GM12878 (cell line): ENCODE data around the gene NELL1. TPM values are rescaled to one million over a fixed set of nuclear protein-coding genes. Genes with fewer than 3 reads are reported as not detected.

Experiments used
- ATAC-seq: fragments of 200-7000 bp; cut with Tn5 transposase; 3 replicates; pipeline ENCODE4 v1.9.1; 2020; ENCODE audit warnings: mild to moderate bottlenecking, moderate library complexity
- BruUV-seq: library from RNA; stranded (reverse); fragments of 400-500 nt; replicated peaks from 2 replicates; lab custom pipeline; 2021; lab: Mats Ljungman, UMichigan
- CTCF ChIA-PET: fragments of 300-600 bp; sonication (Branson Sonifier 250); formaldehyde crosslinking; extraction: SDS; loops from one replicate; lab custom pipeline; 2021; ENCODE audit warnings: inconsistent platforms; lab: Yijun Ruan, JAX
- POLR2A ChIA-PET: fragments of 350-600 bp; formaldehyde crosslinking; extraction: SDS; loops from one replicate; lab custom pipeline; 2021; ENCODE audit warnings: inconsistent platforms; lab: Charles Lee
- RAD21 ChIA-PET: fragments of 300-600 bp; sonication (Branson Sonifier 250); formaldehyde crosslinking; loops from one replicate; lab custom pipeline; 2023; ENCODE audit warnings: antibody characterized with exemption; ENCODE audit not compliant: unreplicated experiment; lab: Charles Lee
- SMC1A ChIA-PET: fragments of 300-600 bp; sonication (Branson Sonifier 250); formaldehyde crosslinking; loops from one replicate; lab custom pipeline; 2023; ENCODE audit not compliant: unreplicated experiment, uncharacterized antibody; lab: Charles Lee
- DNase-seq: peaks from one replicate; pipeline ENCODE4 v3.0.0-alpha.2; 2011; ENCODE audit warnings: low read depth, low spot score
- FAIRE-seq: peaks from 3 replicates; lab custom pipeline; 2011; peaks lifted over from hg19 to GRCh38; lab: Jason Lieb, UNC
- H2AFZ ChIP-seq: 2 replicates; pipeline ENCODE4 v1.6.0; 2011; ENCODE audit warnings: low read depth, low read length, control low read depth; ENCODE audit not compliant: control insufficient read depth
- H3K27ac ChIP-seq: 2 replicates; pipeline ENCODE4 v1.5.1; 2011; ENCODE audit warnings: control low read depth; ENCODE audit not compliant: control insufficient read depth, insufficient read depth
- H3K27me3 ChIP-seq, 2 experiments: replicated peaks in 1 of 2; 2 replicates each; pipeline versions ENCODE4 v1.6.0 to v1.6.1; 2011; ENCODE audit warnings: low read length in 1 of 2; ENCODE audit not compliant: control insufficient read depth in 2 of 2, insufficient read depth in 2 of 2
- H3K36me3 ChIP-seq, 2 experiments: 2 replicates each; pipeline ENCODE4 v1.5.1; 2011; ENCODE audit warnings: low read length in 1 of 2; ENCODE audit not compliant: control insufficient read depth in 2 of 2, insufficient read depth in 2 of 2
- H3K4me1 ChIP-seq: 2 replicates; pipeline ENCODE4 v1.6.1; 2011; ENCODE audit warnings: mild to moderate bottlenecking, low read length, moderate library complexity, mixed read lengths; ENCODE audit not compliant: control insufficient read depth, insufficient read depth
- H3K4me2 ChIP-seq: 2 replicates; pipeline ENCODE4 v1.6.0; 2011; ENCODE audit warnings: control low read depth; ENCODE audit not compliant: control insufficient read depth, insufficient read depth
- H3K4me3 ChIP-seq: fragments of 200-600 bp; sonication (generic); 2 replicates; pipeline ENCODE4 v1.5.1; 2016
- H3K79me2 ChIP-seq: 2 replicates; pipeline ENCODE4 v1.6.0; 2011; ENCODE audit warnings: low read length; ENCODE audit not compliant: control insufficient read depth, insufficient read depth
- H3K9ac ChIP-seq: 2 replicates; pipeline ENCODE4 v1.8.0; 2011; ENCODE audit warnings: low read length, control low read depth, mixed read lengths; ENCODE audit not compliant: control insufficient read depth, insufficient read depth
- H3K9me3 ChIP-seq: replicated peaks from 3 replicates; pipeline ENCODE4 v1.5.1; 2011; ENCODE audit warnings: mild to moderate bottlenecking, low read length; ENCODE audit not compliant: control insufficient read depth, insufficient read depth
- H4K20me1 ChIP-seq: 2 replicates; pipeline ENCODE4 v1.6.0; 2011; ENCODE audit not compliant: control insufficient read depth, insufficient read depth
- BCL11A ChIP-seq: IDR thresholded peaks from 2 replicates; pipeline ENCODE4 v1.6.1; 2011; ENCODE audit warnings: low read depth, low read length
- CREM ChIP-seq: IDR thresholded peaks from 2 replicates; pipeline ENCODE4 v1.6.1; 2014; ENCODE audit warnings: antibody characterized with exemption, low read depth
- FOXK2 ChIP-seq: fragments of 450-650 bp; IDR thresholded peaks from 2 replicates; pipeline ENCODE4 v1.6.1; 2017; ENCODE audit warnings: mild to moderate bottlenecking, moderate library complexity
- GABPA ChIP-seq: IDR thresholded peaks from 2 replicates; pipeline ENCODE4 v1.6.1; 2014; ENCODE audit warnings: antibody characterized with exemption, low read depth, mild to moderate bottlenecking, inconsistent platforms
- MEF2B ChIP-seq: fragments of 450-650 bp; IDR thresholded peaks from 2 replicates; pipeline ENCODE4 v1.6.1; 2018; ENCODE audit warnings: mild to moderate bottlenecking, moderate library complexity; ENCODE audit not compliant: partially characterized antibody, poor library complexity, severe bottlenecking
- NBN ChIP-seq: fragments of 450-650 bp; IDR thresholded peaks from 2 replicates; pipeline ENCODE4 v1.6.1; 2016
- PBX3 ChIP-seq: IDR thresholded peaks from 2 replicates; pipeline ENCODE4 v1.6.1; 2011; ENCODE audit warnings: mild to moderate bottlenecking, low read depth, low read length, moderate library complexity; ENCODE audit not compliant: insufficient replicate concordance
- RBBP5 ChIP-seq: fragments of 200-600 bp; sonication (generic); conservative IDR thresholded peaks from 2 replicates; pipeline ENCODE4 v1.6.1; 2016
- ZSCAN29 ChIP-seq: fragments of 450-650 bp; IDR thresholded peaks from 2 replicates; pipeline ENCODE4 v1.6.1; 2017; ENCODE audit warnings: mild to moderate bottlenecking, moderate library complexity
- WGBS: methylation state at CpG from one replicate; pipeline ENCODE4 v1.1.6; 2016; ENCODE audit warnings: low lambda C conversion rate; ENCODE audit not compliant: insufficient replicate concordance, insufficient coverage; ENCODE audit errors: missing lambda C conversion rate; 5-methylcytosine and 5-hydroxymethylcytosine counted together
- in situ Hi-C: fragments of 300-500 bp; cut with MboI; formaldehyde crosslinking; loops from 9 replicates; pipeline ENCODE4 v1.14.3; 2018; ENCODE audit warnings: mixed read lengths
- intact Hi-C: fragments of 100-400 bp; cut with micrococcal nuclease; formaldehyde crosslinking; loops from one replicate; pipeline ENCODE4 v1.14.2; 2022; ENCODE audit not compliant: unreplicated experiment
- polyA plus RNA-seq, 11 experiments: library from polyadenylated mRNA; depleted of rRNA in 4 of 11; unstranded in 6 of 11; stranded (reverse) in 5 of 11; fragments of >200 nt; fragmentation: Nextera tagmentation in 4 of 11; fragmentation: Illumina TruSeq in 1 of 11; extraction: Ambion mirVana in 4 of 11; extraction: Trizol in 1 of 11; gene quantifications; 1 replicate in 1 of 11; 2 replicates in 10 of 11; pipeline versions ENCODE4 v1.2.1 to v1.2.3, GENCODE V29; 2011 to 2016; ENCODE audit warnings: inconsistent platforms in 2 of 11, missing spikeins in 2 of 11, low read depth in 1 of 11
- total RNA-seq, 4 experiments: library from RNA; depleted of rRNA in 3 of 4; stranded (reverse); fragments of >200 nt in 3 of 4; fragmentation: Illumina TruSeq in 1 of 4; extraction: Trizol in 1 of 4; gene quantifications; 2 replicates each; pipeline versions ENCODE4 v1.2.1 to v1.2.3, GENCODE V29; 2013 to 2021
- TF ChIP-seq, protein P1 (sequence below): fragments of 150-350 bp; IDR thresholded peaks from 2 replicates; pipeline ENCODE4 v1.6.1; 2016; ENCODE audit warnings: low read depth, low read length

Gene NELL1
- total and polyA plus RNA-seq, 10 of the 15 experiments (the other 5 are each of a cell fraction or from before 2014, with no cell fraction given), result 0.02 to 0.12 TPM; not detected in 8

GRCh38 chr11:20626279-20626678, 43.1 kb upstream of the NELL1 start:
- no peak overlapping the region for H3K4me2 ChIP-seq
- FAIRE-seq (no peak), ATAC-seq (no peak), DNase-seq (no peak)
- peaks cover 0 to 8% of the 10 kb centered on the region in 2 experiments; a peak in 2 of 4 replicates for H3K27me3 ChIP-seq
- WGBS, result 24% methylated on average over 4 of the region's 4 CpGs
- intact Hi-C loops (no loop called here), in situ Hi-C loops (no loop called here)
- no peak overlapping the region for H3K4me3 ChIP-seq
- no peaks in the 10 kb centered on the region for H3K4me1 ChIP-seq
- POLR2A ChIA-PET, result no interaction called here
- TF ChIP-seq NBN (no peak), CREM (no peak), GABPA (no peak), FOXK2 (no peak), PBX3 (no peak), MEF2B (no peak), BCL11A (no peak), ZSCAN29 (no peak), RBBP5 (no peak)
- TF ChIP-seq, protein P1, sequence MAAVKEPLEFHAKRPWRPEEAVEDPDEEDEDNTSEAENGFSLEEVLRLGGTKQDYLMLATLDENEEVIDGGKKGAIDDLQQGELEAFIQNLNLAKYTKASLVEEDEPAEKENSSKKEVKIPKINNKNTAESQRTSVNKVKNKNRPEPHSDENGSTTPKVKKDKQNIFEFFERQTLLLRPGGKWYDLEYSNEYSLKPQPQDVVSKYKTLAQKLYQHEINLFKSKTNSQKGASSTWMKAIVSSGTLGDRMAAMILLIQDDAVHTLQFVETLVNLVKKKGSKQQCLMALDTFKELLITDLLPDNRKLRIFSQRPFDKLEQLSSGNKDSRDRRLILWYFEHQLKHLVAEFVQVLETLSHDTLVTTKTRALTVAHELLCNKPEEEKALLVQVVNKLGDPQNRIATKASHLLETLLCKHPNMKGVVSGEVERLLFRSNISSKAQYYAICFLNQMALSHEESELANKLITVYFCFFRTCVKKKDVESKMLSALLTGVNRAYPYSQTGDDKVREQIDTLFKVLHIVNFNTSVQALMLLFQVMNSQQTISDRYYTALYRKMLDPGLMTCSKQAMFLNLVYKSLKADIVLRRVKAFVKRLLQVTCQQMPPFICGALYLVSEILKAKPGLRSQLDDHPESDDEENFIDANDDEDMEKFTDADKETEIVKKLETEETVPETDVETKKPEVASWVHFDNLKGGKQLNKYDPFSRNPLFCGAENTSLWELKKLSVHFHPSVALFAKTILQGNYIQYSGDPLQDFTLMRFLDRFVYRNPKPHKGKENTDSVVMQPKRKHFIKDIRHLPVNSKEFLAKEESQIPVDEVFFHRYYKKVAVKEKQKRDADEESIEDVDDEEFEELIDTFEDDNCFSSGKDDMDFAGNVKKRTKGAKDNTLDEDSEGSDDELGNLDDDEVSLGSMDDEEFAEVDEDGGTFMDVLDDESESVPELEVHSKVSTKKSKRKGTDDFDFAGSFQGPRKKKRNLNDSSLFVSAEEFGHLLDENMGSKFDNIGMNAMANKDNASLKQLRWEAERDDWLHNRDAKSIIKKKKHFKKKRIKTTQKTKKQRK, result no peak
- no peaks in the 10 kb centered on the region for H3K79me2 ChIP-seq
- no peak overlapping the region for H3K9ac ChIP-seq
- no peaks in the 10 kb centered on the region for H3K9me3 ChIP-seq
- H4K20me1 ChIP-seq, result no peaks in the 10 kb centered on the region
- no TSS peak for BruUV-seq
- SMC1A ChIA-PET, result interaction anchor here (1.6 kb wide), 1 partner anchor 498 kb away, joined by 3 read pairs; no protein-coding TSS in a partner anchor
- CTCF ChIA-PET, result interaction anchor here (1.0 to 1.7 kb wide), 2 partner anchors 16 to 18 kb away, joined by 3 to 12 read pairs; no protein-coding TSS in a partner anchor
- no peak overlapping the region for H3K27ac ChIP-seq
- RAD21 ChIA-PET, result interaction anchor here (0.9 kb wide), 1 partner anchor 11 kb away, joined by 3 read pairs; no protein-coding TSS in a partner anchor
- no peak overlapping the region for H2AFZ ChIP-seq
- H3K36me3 ChIP-seq, result no peaks in the 10 kb centered on the region
